ENCODE measurements around the gene SCT. TPM values are rescaled to one million over a fixed set of nuclear protein-coding genes. Genes with fewer than 3 reads are reported as not detected.

Gene SCT
- total and polyA plus RNA-seq, 4 donors, result not detected

DNA sequence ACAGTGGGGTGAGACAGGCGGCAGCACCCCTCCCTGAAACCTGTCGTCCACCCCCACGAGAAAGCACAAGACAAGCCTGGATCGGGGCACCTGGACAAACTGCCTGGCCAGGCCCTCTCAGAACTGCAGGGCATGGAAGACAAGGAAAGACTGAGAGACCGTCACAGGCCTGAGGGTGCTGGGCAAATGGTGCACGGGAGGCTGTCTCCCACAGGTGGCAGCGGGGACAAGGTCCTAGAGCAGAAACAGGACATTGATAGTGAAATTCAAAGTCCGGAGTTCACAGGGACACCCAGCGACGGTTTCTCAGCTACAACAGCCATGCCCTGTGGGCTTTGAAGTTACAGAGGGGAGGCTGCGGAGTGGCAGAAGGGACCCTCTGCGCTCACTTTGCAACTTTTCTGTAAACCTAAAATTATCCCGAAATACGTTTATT, 30.7 kb upstream of the SCT start:
- H3K9me3 ChIP-seq (ENCODE audit: control insufficient read depth in 4 of 4, low read length in 3 of 4), result no peaks in the 10 kb centered on the region
- H3K36me3 ChIP-seq (ENCODE audit: control insufficient read depth in 4 of 4, insufficient read depth in 3 of 4, low read depth in 1 of 4, low read length in 3 of 4), result peaks cover 0 to 5% (median 2%) of the 10 kb centered on the region in 4 donors
- no peak for DNase-seq (ENCODE audit: low spot score)
- H3K27me3 ChIP-seq (ENCODE audit: control insufficient read depth in 4 of 4, insufficient read depth in 4 of 4, low read length in 3 of 4), result no peaks in the 10 kb centered on the region
- 35% methylated on average over 14 of the region's 14 CpGs for WGBS
- peak overlapping the region; percentile 51 to 63 for H3K27ac ChIP-seq (ENCODE audit: low read depth in 1 of 2, low read length in 2 of 2)
- no peak overlapping the region for H3K9ac ChIP-seq (ENCODE audit: low read depth in 1 of 2, low read length in 2 of 2)
- no peak for TF ChIP-seq FOXA1 (IDR thresholded peaks at IDR 0.05)
- TF ChIP-seq HNF4G (IDR thresholded peaks at IDR 0.05), result peak; percentile 99
- TF ChIP-seq JUND (IDR thresholded peaks at IDR 0.05), result peak; percentile 51 to 62
- TF ChIP-seq, protein P1, sequence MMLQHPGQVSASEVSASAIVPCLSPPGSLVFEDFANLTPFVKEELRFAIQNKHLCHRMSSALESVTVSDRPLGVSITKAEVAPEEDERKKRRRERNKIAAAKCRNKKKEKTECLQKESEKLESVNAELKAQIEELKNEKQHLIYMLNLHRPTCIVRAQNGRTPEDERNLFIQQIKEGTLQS (IDR thresholded peaks at IDR 0.05), result no peak
- peak; percentile 99 for TF ChIP-seq HNF4A (conservative IDR thresholded peaks at IDR 0.05)
- TF ChIP-seq GABPA (IDR thresholded peaks at IDR 0.05 in 1 of 2, conservative IDR thresholded peaks at IDR 0.05 in 1 of 2), result peak in 1 of 2 donors; percentile 39
- TF ChIP-seq, protein P2, sequence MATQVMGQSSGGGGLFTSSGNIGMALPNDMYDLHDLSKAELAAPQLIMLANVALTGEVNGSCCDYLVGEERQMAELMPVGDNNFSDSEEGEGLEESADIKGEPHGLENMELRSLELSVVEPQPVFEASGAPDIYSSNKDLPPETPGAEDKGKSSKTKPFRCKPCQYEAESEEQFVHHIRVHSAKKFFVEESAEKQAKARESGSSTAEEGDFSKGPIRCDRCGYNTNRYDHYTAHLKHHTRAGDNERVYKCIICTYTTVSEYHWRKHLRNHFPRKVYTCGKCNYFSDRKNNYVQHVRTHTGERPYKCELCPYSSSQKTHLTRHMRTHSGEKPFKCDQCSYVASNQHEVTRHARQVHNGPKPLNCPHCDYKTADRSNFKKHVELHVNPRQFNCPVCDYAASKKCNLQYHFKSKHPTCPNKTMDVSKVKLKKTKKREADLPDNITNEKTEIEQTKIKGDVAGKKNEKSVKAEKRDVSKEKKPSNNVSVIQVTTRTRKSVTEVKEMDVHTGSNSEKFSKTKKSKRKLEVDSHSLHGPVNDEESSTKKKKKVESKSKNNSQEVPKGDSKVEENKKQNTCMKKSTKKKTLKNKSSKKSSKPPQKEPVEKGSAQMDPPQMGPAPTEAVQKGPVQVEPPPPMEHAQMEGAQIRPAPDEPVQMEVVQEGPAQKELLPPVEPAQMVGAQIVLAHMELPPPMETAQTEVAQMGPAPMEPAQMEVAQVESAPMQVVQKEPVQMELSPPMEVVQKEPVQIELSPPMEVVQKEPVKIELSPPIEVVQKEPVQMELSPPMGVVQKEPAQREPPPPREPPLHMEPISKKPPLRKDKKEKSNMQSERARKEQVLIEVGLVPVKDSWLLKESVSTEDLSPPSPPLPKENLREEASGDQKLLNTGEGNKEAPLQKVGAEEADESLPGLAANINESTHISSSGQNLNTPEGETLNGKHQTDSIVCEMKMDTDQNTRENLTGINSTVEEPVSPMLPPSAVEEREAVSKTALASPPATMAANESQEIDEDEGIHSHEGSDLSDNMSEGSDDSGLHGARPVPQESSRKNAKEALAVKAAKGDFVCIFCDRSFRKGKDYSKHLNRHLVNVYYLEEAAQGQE (IDR thresholded peaks at IDR 0.05), result peak; percentile 78
- peak in 1 of 2 donors; percentile 62 for TF ChIP-seq EGR1 (IDR thresholded peaks at IDR 0.05; ENCODE audit: low read depth in 2 of 2)
- peak; percentile 57 for TF ChIP-seq NR2F2 (IDR thresholded peaks at IDR 0.05)
- no peak for TF ChIP-seq TAF1 (conservative IDR thresholded peaks at IDR 0.05)
- peak; percentile 82 for TF ChIP-seq YY1 (IDR thresholded peaks at IDR 0.05)
- TF ChIP-seq, protein P3, sequence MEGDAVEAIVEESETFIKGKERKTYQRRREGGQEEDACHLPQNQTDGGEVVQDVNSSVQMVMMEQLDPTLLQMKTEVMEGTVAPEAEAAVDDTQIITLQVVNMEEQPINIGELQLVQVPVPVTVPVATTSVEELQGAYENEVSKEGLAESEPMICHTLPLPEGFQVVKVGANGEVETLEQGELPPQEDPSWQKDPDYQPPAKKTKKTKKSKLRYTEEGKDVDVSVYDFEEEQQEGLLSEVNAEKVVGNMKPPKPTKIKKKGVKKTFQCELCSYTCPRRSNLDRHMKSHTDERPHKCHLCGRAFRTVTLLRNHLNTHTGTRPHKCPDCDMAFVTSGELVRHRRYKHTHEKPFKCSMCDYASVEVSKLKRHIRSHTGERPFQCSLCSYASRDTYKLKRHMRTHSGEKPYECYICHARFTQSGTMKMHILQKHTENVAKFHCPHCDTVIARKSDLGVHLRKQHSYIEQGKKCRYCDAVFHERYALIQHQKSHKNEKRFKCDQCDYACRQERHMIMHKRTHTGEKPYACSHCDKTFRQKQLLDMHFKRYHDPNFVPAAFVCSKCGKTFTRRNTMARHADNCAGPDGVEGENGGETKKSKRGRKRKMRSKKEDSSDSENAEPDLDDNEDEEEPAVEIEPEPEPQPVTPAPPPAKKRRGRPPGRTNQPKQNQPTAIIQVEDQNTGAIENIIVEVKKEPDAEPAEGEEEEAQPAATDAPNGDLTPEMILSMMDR (IDR thresholded peaks at IDR 0.05; ENCODE audit: low read depth, low read length, missing input control), result no peak
- no peak for TF ChIP-seq FOXA2 (IDR thresholded peaks at IDR 0.05)
- TF ChIP-seq, protein P4, sequence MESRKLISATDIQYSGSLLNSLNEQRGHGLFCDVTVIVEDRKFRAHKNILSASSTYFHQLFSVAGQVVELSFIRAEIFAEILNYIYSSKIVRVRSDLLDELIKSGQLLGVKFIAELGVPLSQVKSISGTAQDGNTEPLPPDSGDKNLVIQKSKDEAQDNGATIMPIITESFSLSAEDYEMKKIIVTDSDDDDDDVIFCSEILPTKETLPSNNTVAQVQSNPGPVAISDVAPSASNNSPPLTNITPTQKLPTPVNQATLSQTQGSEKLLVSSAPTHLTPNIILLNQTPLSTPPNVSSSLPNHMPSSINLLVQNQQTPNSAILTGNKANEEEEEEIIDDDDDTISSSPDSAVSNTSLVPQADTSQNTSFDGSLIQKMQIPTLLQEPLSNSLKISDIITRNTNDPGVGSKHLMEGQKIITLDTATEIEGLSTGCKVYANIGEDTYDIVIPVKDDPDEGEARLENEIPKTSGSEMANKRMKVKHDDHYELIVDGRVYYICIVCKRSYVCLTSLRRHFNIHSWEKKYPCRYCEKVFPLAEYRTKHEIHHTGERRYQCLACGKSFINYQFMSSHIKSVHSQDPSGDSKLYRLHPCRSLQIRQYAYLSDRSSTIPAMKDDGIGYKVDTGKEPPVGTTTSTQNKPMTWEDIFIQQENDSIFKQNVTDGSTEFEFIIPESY (IDR thresholded peaks at IDR 0.05), result no peak
- peak; percentile 47 to 52 for TF ChIP-seq RAD21 (IDR thresholded peaks at IDR 0.05)
- peak; percentile 99 for TF ChIP-seq SP1 (IDR thresholded peaks at IDR 0.05)
- peak; percentile 96 to 97 for TF ChIP-seq RXRA (IDR thresholded peaks at IDR 0.05)
- TF ChIP-seq, protein P5, sequence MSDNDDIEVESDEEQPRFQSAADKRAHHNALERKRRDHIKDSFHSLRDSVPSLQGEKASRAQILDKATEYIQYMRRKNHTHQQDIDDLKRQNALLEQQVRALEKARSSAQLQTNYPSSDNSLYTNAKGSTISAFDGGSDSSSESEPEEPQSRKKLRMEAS (IDR thresholded peaks at IDR 0.05), result peak; percentile 84
- peaks cover 13 to 67% (median 55%) of the 10 kb centered on the region in 4 donors for H3K4me1 ChIP-seq (ENCODE audit: control insufficient read depth in 4 of 4, insufficient read depth in 4 of 4, low read length in 3 of 4)
- no peak overlapping the region for H3K4me3 ChIP-seq (ENCODE audit: low read depth in 1 of 3, low read length in 3 of 3)
